Stimulated activated CD4-positive, alpha-beta T cell treated with anti-CD3 and anti-CD28 coated beads, Interleukin-12 subunit alpha, Interleukin-12 subunit beta, amount 100 ng/mL, for 48 hours (primary cell): Measurements from ENCODE around the gene GATA6.
"Not testable (repeated sequence)": the region's sequence is repeated elsewhere in the genome, so short reads cannot be mapped to it uniquely, and the experiment has no call there.

Source experiments
- DNase-seq, 3 donors: peaks; one replicate each; pipeline ENCODE4 v3.0.0-alpha.2; 2020; ENCODE audit warnings: low read depth in 2 of 3, low spot score in 1 of 3

The GATA6 gene

GRCh38 chr18:22203536-22204213 is 34.3 kb downstream of the GATA6 start:
- DNase-seq: no peak

GRCh38 chr18:22204214-22204536 is 34.8 kb downstream of the GATA6 start:
- DNase-seq: no peak

DNA sequence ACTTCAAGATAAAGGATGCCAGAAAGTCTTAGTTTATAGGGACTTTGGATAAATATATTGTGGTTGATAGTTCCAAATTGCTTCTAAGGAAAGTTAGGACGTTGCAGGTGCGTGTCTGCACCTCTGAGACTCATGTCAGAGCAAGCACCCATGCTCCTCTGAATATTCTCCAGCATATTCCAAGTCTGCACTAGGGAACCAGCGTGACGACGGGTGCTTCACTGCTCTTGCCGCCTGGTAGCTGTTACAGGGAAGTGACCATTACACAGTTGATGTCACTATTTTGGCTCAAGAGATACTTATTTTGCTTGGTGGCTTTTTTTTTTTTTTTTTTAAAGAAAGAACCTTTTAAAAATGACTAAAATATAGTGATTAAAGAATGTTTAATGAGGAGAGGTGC is 35.6 kb downstream of the GATA6 start:
- no peak for DNase-seq

- DNase-seq: no peak
These were observed 37.8 kb downstream of the GATA6 start for GRCh38 chr18:22207021-22207758.

DNA sequence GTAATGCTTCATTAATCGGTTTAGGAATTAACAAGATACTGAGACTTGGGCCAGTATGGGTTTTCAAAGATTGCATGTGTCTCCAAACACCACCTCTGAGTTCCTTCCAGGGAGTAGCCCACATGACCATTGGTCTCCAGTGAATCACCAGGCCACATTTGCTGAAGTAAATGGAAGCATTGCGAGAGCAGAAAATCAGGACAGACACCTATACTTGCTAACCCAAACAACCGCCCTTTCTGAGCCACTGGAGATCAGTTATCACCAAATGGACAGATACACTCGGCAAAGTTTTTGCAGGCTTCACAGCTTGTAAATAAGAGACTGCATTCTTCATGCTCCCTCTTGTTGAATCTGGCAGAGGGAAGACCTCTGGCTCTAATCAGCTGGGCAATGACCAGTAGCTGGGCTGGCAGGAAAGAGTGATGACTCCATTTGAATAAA is 40.9 kb downstream of the GATA6 start:
- no peak for DNase-seq

DNA sequence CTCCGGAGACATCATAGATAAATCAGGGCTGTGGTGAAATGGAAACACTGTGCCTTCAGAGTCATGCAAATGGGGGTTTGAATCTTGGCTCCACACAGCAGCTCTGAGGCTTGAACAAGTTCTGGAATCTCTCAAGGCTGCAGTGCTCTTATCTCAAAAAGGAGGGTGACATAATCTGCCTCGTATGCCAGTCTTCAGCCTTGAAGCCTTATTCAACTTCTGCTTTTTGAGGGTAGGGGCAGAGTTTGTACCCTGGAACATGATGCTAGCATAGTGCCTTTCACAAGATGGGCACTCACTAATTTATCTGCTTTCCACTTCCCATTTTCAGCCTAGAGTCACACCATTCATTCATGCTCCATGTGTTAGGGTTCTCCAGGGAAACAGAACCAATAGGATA is 42.3 kb downstream of the GATA6 start:
- no peak for DNase-seq

GRCh38 chr18:22213333-22213973 is 44.1 kb downstream of the GATA6 start:
- DNase-seq: no peak

DNA sequence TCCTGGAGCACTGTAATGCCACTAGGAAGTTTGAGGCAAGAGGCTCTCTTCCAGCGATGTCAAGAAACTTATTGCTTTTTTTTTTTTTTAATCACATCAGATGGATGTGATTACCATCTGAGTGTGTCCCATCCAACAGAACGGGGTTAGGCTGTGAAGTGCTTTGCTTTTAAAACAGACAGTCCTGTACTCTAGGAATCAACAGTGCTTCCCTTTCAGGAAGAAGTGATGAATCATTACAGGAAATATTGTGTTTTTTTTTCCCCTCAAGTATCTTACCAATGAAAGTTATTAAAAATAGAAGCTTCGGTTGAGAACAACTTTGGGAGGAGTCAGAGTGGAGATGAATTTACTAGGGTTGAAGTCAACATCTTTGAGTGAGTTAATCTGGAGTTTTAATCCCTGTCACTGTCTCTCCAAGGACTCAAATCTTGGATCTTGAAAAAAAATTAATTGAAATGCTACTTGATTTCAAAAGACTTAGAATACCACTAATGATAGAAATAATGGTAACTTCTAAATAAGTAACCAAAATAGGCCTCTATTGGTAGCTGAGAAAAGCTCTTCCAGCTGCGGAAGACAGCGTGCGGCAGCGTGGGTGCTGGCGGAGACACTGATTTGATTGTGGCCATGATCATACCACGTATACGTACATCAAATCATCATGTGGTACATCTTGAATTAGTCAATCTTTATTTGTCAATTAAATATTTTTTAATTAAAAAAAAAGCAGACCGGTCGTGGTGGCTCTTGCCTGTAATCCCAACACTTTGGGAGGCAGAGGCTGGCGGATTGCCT is 45.5 kb downstream of the GATA6 start:
- no peak for DNase-seq

GRCh38 chr18:22218835-22219234 is 49.4 kb downstream of the GATA6 start:
- no peak for DNase-seq

- DNase-seq: no peak
These were observed 50.4 kb downstream of the GATA6 start for GRCh38 chr18:22219568-22220355.

DNA sequence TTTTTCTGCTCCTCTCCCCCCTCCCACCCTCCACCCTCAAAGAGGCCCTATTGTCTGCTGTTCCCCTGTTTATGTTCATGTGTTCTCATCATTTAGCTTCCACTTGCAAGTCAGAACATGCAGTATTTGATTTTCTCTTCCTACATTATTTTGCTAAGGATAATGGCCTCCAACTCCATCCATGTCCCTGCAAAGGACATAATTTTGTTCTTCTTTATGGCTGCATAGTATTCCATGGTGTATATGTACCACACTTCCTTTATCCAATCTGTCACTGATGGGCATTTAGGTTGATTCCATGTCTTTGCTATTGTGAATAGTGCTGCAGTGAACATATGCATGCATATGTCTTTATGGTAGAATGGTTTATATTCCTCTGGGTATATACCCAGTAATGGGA is 51.2 kb downstream of the GATA6 start:
- DNase-seq: not testable (repeated sequence)

GRCh38 chr18:22221350-22221749 is 52.0 kb downstream of the GATA6 start:
- DNase-seq: no peak

DNA sequence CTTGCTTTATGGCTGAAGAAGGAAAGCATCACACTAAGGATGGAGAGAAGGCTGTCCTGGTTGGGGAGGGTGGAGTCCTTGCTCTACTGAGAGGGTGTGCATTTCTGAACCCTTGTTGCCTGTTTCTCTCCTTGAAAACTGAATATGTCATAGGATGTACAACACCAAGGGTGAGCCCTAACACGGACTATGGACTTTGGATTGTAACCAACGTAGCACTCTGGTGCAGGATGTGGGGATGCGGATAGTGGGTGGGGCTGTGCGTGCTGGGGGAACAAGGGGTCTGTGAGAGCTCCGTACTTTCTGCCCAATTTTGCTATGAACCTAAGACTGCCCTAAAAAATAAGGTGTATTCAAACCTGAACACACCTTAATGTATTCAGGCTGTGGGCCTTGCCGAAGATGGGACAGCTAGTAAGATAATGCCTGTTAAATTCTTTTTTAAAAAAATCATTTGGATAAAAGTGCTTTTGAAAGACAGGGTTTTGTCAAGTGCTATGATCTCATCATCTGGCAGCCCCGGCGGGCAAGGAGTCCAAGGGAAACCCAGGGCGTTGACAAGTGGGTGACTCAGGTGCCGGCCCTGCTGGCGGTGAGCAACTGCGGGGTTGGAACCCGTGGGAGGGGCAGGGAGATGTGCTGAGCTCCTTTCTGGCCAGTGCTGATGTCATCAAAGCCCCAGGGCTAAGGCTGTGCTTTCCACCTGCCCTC is 54.0 kb downstream of the GATA6 start:
- DNase-seq: no peak

- DNase-seq: no peak
These were observed 54.6 kb downstream of the GATA6 start for GRCh38 chr18:22223965-22224322.

- DNase-seq: no peak
These were observed 55.0 kb downstream of the GATA6 start for GRCh38 chr18:22224339-22224738.

- no peak for DNase-seq
These were observed 57.4 kb downstream of the GATA6 start for GRCh38 chr18:22226801-22227200.

DNA sequence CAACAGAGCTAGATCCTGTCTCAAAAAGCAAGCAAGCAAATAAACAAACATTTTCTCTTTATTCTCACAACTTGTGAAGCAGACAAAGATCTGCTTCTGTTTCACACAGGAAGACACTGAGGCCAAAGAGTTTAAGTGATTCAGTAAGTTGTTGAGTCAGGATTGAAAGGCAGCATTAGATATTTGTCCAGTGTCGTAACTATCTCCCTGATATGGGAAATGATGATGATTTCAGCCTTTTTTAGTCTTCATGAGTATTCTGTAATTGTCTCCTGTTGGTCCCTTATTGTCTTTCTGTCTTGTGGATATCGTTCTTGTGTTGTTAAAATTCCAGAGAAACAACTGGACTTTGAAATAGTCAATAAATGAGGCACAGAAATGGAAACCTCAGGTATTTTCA is 59.6 kb downstream of the GATA6 start:
- no peak for DNase-seq

GRCh38 chr18:22229456-22230124 is 60.2 kb downstream of the GATA6 start:
- no peak for DNase-seq

DNA sequence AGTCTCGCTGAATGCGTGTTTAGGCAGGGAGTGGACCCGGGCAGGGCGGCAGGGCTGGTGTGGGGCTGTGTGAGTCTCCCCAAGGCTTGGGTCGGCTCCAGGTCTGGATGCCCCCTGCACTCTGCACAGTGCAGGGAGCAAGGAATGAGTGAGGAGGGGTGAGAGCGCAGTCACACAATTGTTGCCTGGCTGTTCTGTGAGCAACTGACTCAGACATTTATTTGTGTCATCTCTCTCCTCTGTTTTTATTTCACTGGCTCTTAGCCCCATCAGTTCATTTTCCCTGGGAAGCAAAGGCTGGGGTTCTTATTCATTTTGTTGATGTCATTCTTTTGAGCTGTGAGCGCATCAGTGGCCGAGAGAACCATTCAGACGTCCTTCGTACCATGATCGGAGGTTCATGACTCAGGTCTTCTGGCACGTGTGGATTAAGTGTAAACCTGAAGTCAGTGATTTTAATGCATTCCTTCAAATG is 61.1 kb downstream of the GATA6 start:
- no peak for DNase-seq

- no peak for DNase-seq
These were observed 63.9 kb downstream of the GATA6 start for GRCh38 chr18:22233266-22233665.
